DMS153 treated with DMSO at 0.1 percent for 48 hours (cell line): ENCODE measurements around the gene FST.

Experiments used
- DNase-seq: peaks from one replicate; lab custom pipeline; 2025; ENCODE audit not compliant: unreplicated experiment; lab: John Stamatoyannopoulos, UW

Gene FST

GRCh38 chr5:53473633-53474032 is 6.8 kb upstream of the FST start:
- no peak for DNase-seq

GRCh38 chr5:53475320-53475719 is 5.1 kb upstream of the FST start:
- DNase-seq = no peak

GRCh38 chr5:53476019-53476418 is 4.4 kb upstream of the FST start:
- no peak for DNase-seq

- no peak for DNase-seq
Observed at GRCh38 chr5:53476531-53477480, 3.6 kb upstream of the FST start.

GRCh38 chr5:53478411-53479044 is 1.9 kb upstream of the FST start:
- DNase-seq = peak; percentile 27

- no peak for DNase-seq
Observed at GRCh38 chr5:53479045-53479589, 1.3 kb upstream of the FST start.

GRCh38 chr5:53479590-53480415 is 626 bp upstream of the FST start:
- DNase-seq = no peak

- DNase-seq = no peak
Observed at GRCh38 chr5:53481159-53481886, 894 bp downstream of the FST start.

GRCh38 chr5:53481887-53482716 is 1.7 kb downstream of the FST start:
- no peak for DNase-seq

- no peak for DNase-seq
Observed at GRCh38 chr5:53482717-53483638, 2.5 kb downstream of the FST start.

- DNase-seq = no peak
Observed at GRCh38 chr5:53487436-53487835, 7.0 kb downstream of the FST start.

GRCh38 chr5:53488195-53488722 is 7.8 kb downstream of the FST start:
- no peak for DNase-seq

- DNase-seq = no peak
Observed at GRCh38 chr5:53490747-53491146, 10.3 kb downstream of the FST start.

GRCh38 chr5:53501054-53501453 is 20.6 kb downstream of the FST start:
- no peak for DNase-seq

- no peak for DNase-seq
Observed at GRCh38 chr5:53503562-53504218, 23.3 kb downstream of the FST start.

GRCh38 chr5:53507013-53507412 is 26.6 kb downstream of the FST start:
- DNase-seq = no peak

- no peak for DNase-seq
Observed at GRCh38 chr5:53508125-53508524, 27.7 kb downstream of the FST start.

GRCh38 chr5:53512539-53512938 is 32.1 kb downstream of the FST start:
- no peak for DNase-seq
